HCT116 (cell line): ENCODE data around the gene RAB30. TPM values are rescaled to one million over a fixed set of nuclear protein-coding genes. Genes with fewer than 3 reads are reported as not detected.

ENCODE experiments used
- ATAC-seq: fragments of 200-7000 bp; cut with Tn5 transposase; 2 replicates; pipeline ENCODE4 v1.9.1; 2020; ENCODE audit warnings: mild to moderate bottlenecking, moderate library complexity
- BruUV-seq: library from RNA; stranded (reverse); fragments of 400-500 nt; replicated peaks from 2 replicates; lab custom pipeline; 2021; lab: Mats Ljungman, UMichigan
- CTCF ChIA-PET: fragments of 300-600 bp; sonication (Branson Sonifier 250); formaldehyde crosslinking; loops from one replicate; lab custom pipeline; 2021; ENCODE audit warnings: antibody characterized with exemption; lab: Charles Lee
- POLR2A ChIA-PET: fragments of 300-600, 350-600 bp; sonication (Branson Sonifier 250); formaldehyde crosslinking; loops from one replicate; lab custom pipeline; 2021; ENCODE audit warnings: antibody characterized with exemption; lab: Charles Lee
- RAD21 ChIA-PET, 2 experiments: fragments of 300-600 bp; sonication (Branson Sonifier 250); formaldehyde crosslinking; loops; one replicate each; lab custom pipeline; 2023; ENCODE audit warnings: low total read pairs in 2 of 2; ENCODE audit not compliant: uncharacterized antibody in 2 of 2, unreplicated experiment in 2 of 2, low non-redundant PET in 1 of 2; lab: Charles Lee
- DNase-seq: peaks from one replicate; pipeline ENCODE4 v3.0.0-alpha.2; 2010; ENCODE audit warnings: low read depth, low spot score
- H2AFZ ChIP-seq: fragments of 200-600 bp; shearing (Covaris generic), sonication (generic); 2 replicates; pipeline ENCODE4 v1.6.1; 2017; ENCODE audit warnings: low read depth, mixed run types, mixed read lengths, antibody characterized with exemption, low read length; ENCODE audit not compliant: poor library complexity, severe bottlenecking
- H3K27ac ChIP-seq: 2 replicates; pipeline ENCODE4 v1.5.1; 2012; ENCODE audit warnings: low read depth, low read length
- H3K27me3 ChIP-seq: fragments of 200-600 bp; sonication (generic); 2 replicates; pipeline ENCODE4 v1.6.1; 2016; ENCODE audit warnings: mixed run types, low read length, mixed read lengths; ENCODE audit not compliant: insufficient read depth
- H3K36me3 ChIP-seq, 2 experiments: fragments of 200-500 bp in 1 of 2; fragments of 200-600 bp in 1 of 2; sonication (Bioruptor generic) in 1 of 2; sonication (generic) in 1 of 2; 2 replicates each; pipeline versions ENCODE4 v1.5.1 to v1.6.1; 2014 to 2016; ENCODE audit warnings: low read length in 2 of 2, inconsistent platforms in 1 of 2, mixed read lengths in 1 of 2, mixed run types in 1 of 2; ENCODE audit not compliant: insufficient read depth in 2 of 2, control insufficient read depth in 1 of 2
- H3K4me1 ChIP-seq, 2 experiments: fragments of 200-600 bp in 1 of 2; sonication (generic) in 1 of 2; 2 replicates each; pipeline versions ENCODE4 v1.5.1 to v1.6.1; 2012 to 2017; ENCODE audit warnings: low read length in 2 of 2, inconsistent platforms in 1 of 2, mild to moderate bottlenecking in 1 of 2, mixed read lengths in 1 of 2, mixed run types in 1 of 2, moderate library complexity in 1 of 2; ENCODE audit not compliant: insufficient read depth in 2 of 2, control insufficient read depth in 1 of 2
- H3K4me2 ChIP-seq: fragments of 200-600 bp; sonication (generic); 2 replicates; pipeline ENCODE4 v1.6.1; 2017; ENCODE audit warnings: mixed run types, low read length, mixed read lengths
- H3K4me3 ChIP-seq, 2 experiments: fragments of 200-600 bp in 1 of 2; sonication (generic) in 1 of 2; replicated peaks in 1 of 2; 2 replicates each; pipeline ENCODE4 v1.5.1; 2011 to 2016; ENCODE audit warnings: low read length in 2 of 2, control low read depth in 1 of 2, low read depth in 1 of 2, mild to moderate bottlenecking in 1 of 2, mixed read lengths in 1 of 2, mixed run types in 1 of 2
- H3K79me2 ChIP-seq: fragments of 200-600 bp; sonication (generic); 2 replicates; pipeline ENCODE4 v1.6.1; 2017; ENCODE audit warnings: mild to moderate bottlenecking, mixed run types, low read length, moderate library complexity, mixed read lengths; ENCODE audit not compliant: insufficient read depth
- H3K9ac ChIP-seq: fragments of 200-600 bp; sonication (generic); 2 replicates; pipeline ENCODE4 v1.6.1; 2016; ENCODE audit warnings: low read length, mixed read lengths
- H3K9me2 ChIP-seq: fragments of 200-600 bp; sonication (generic), shearing (Covaris generic); 2 replicates; pipeline ENCODE4 v1.6.1; 2017; ENCODE audit warnings: mixed run types, mild to moderate bottlenecking, moderate library complexity; ENCODE audit not compliant: insufficient read depth
- H3K9me3 ChIP-seq, 2 experiments: fragments of 200-500 bp in 1 of 2; fragments of 200-600 bp in 1 of 2; sonication (Bioruptor generic) in 1 of 2; sonication (generic) in 1 of 2; 2 replicates each; pipeline ENCODE4 v1.6.1; 2014 to 2017; ENCODE audit warnings: low read length in 2 of 2, mixed read lengths in 2 of 2, inconsistent platforms in 1 of 2, low read depth in 1 of 2, mild to moderate bottlenecking in 1 of 2, mixed run types in 1 of 2, moderate library complexity in 1 of 2; ENCODE audit not compliant: control insufficient read depth in 1 of 2, insufficient read depth in 1 of 2
- H4K20me1 ChIP-seq: fragments of 200-600 bp; sonication (generic), shearing (Covaris generic); 2 replicates; pipeline ENCODE4 v1.6.1; 2017; ENCODE audit warnings: mixed run types, mild to moderate bottlenecking, moderate library complexity; ENCODE audit not compliant: insufficient read depth
- CEBPB ChIP-seq: IDR thresholded peaks from 2 replicates; pipeline ENCODE4 v1.6.1; 2012; ENCODE audit warnings: low read depth
- CTCF ChIP-seq, 3 experiments: fragments of 200-600 bp in 1 of 3; sonication (generic) in 1 of 3; IDR thresholded peaks in 2 of 3; conservative IDR thresholded peaks in 1 of 3; 2 replicates each; pipeline ENCODE4 v1.5.1; 2012 to 2017; ENCODE audit warnings: low read depth in 2 of 3, low read length in 2 of 3, antibody characterized with exemption in 1 of 3, borderline replicate concordance in 1 of 3, control low read depth in 1 of 3, mild to moderate bottlenecking in 1 of 3, mixed read lengths in 1 of 3, mixed run types in 1 of 3, moderate library complexity in 1 of 3; ENCODE audit not compliant: insufficient read depth in 1 of 3
- ELF1 ChIP-seq: IDR thresholded peaks from 2 replicates; pipeline ENCODE4 v1.6.1; 2012; ENCODE audit warnings: low read depth, borderline replicate concordance
- FOSL1 ChIP-seq: IDR thresholded peaks from 2 replicates; pipeline ENCODE4 v1.6.1; 2012; ENCODE audit warnings: low read depth
- JUND ChIP-seq: IDR thresholded peaks from 2 replicates; pipeline ENCODE4 v1.6.1; 2012
- RAD21 ChIP-seq: IDR thresholded peaks from 2 replicates; pipeline ENCODE4 v1.6.1; 2012; ENCODE audit warnings: low read depth, mild to moderate bottlenecking
- REST ChIP-seq: IDR thresholded peaks from 2 replicates; pipeline ENCODE4 v1.6.1; 2012; ENCODE audit warnings: low read depth
- SP1 ChIP-seq: IDR thresholded peaks from 2 replicates; pipeline ENCODE4 v1.6.1; 2012; ENCODE audit warnings: low read depth
- TCF7L2 ChIP-seq: IDR thresholded peaks from 2 replicates; pipeline ENCODE4 v1.7.0; 2011; ENCODE audit warnings: borderline replicate concordance, inconsistent platforms; ENCODE audit not compliant: insufficient read depth, insufficient read length; ENCODE audit errors: extremely low read depth
- intact Hi-C: fragments of 100-400 bp; cut with micrococcal nuclease; formaldehyde crosslinking; loops from 2 replicates; pipeline ENCODE4 v1.10.0; 2022
- total RNA-seq: library from RNA; stranded (reverse); gene quantifications from one replicate; pipeline ENCODE4 v1.2.1, GENCODE V29; 2021; ENCODE audit not compliant: unreplicated experiment

RAB30 gene
- total RNA-seq, 1 experiment from 2014 or later = 5.7 TPM

- ChIA-PET POLR2A (no interaction called here), RAD21 (no interaction called here), CTCF (no interaction called here)
- BruUV-seq = no TSS peak
- Histone ChIP-seq H3K79me2 (no peaks in the 10 kb centered on the region), H3K9ac (no peak overlapping the region), H3K9me2 (no peaks in the 10 kb centered on the region), H3K36me3 (no peaks in the 10 kb centered on the region), H4K20me1 (no peaks in the 10 kb centered on the region; the same call in 1 of the 2 replicates), H3K4me1 (peaks cover 0 to 5% of the 10 kb centered on the region in 2 experiments; a peak in 1 of 4 replicates), H3K4me3 (no peak overlapping the region), H3K4me2 (no peak overlapping the region), H3K9me3 (no peaks in the 10 kb centered on the region), H3K27me3 (no peaks in the 10 kb centered on the region), H3K27ac (no peak overlapping the region), H2AFZ (no peak overlapping the region)
- intact Hi-C loops = no loop called here
- TF ChIP-seq CTCF (IDR thresholded peaks at IDR 0.05 in 2 of 3, conservative IDR thresholded peaks at IDR 0.05 in 1 of 3; ENCODE audit: borderline replicate concordance in 1 of 3, insufficient read depth in 1 of 3, low read depth in 2 of 3, low read length in 2 of 3) = no peak
- TF ChIP-seq ELF1 = no peak
- TF ChIP-seq FOSL1 = no peak
- TF ChIP-seq REST = no peak
- TF ChIP-seq RAD21 = no peak
- TF ChIP-seq TCF7L2 = no peak
- no peak for TF ChIP-seq SP1
- TF ChIP-seq JUND = no peak
- no peak for TF ChIP-seq CEBPB
- ATAC-seq = no peak
- no peak for DNase-seq
Observed at GRCh38 chr11:83020942-83021779, 50.5 kb downstream of the RAB30 start.
